Liver (tissue), 9 donors: ENCODE measurements around the gene ENAH. TPM values are rescaled to one million over a fixed set of nuclear protein-coding genes. Genes with fewer than 3 reads are reported as not detected.

Experiments
- DNase-seq: peaks from one replicate; pipeline ENCODE4 v3.0.0-alpha.2; 2017; ENCODE audit warnings: low spot score
- H3K27ac ChIP-seq, 2 donors: one replicate each; pipeline ENCODE4 v1.7.0; 2013; ENCODE audit warnings: inconsistent platforms in 2 of 2, low read length in 2 of 2, control low read depth in 1 of 2, low read depth in 1 of 2, mild to moderate bottlenecking in 1 of 2
- H3K27me3 ChIP-seq, 4 donors: one replicate each; pipeline versions ENCODE4 v1.6.1 to v1.7.0; 2013; ENCODE audit warnings: low read length in 3 of 4, inconsistent platforms in 1 of 4, mild to moderate bottlenecking in 1 of 4, moderate library complexity in 1 of 4; ENCODE audit not compliant: control insufficient read depth in 4 of 4, insufficient read depth in 4 of 4
- H3K36me3 ChIP-seq, 4 donors: one replicate each; pipeline versions ENCODE4 v1.6.1 to v1.7.0; 2013; ENCODE audit warnings: low read length in 3 of 4, mild to moderate bottlenecking in 3 of 4, low read depth in 1 of 4, moderate library complexity in 1 of 4; ENCODE audit not compliant: control insufficient read depth in 4 of 4, insufficient read depth in 3 of 4
- H3K4me1 ChIP-seq, 4 donors: one replicate each; pipeline versions ENCODE4 v1.6.1 to v1.7.0; 2013; ENCODE audit warnings: low read length in 3 of 4, mild to moderate bottlenecking in 3 of 4, moderate library complexity in 1 of 4; ENCODE audit not compliant: control insufficient read depth in 4 of 4, insufficient read depth in 4 of 4
- H3K4me3 ChIP-seq, 3 donors: one replicate each; pipeline versions ENCODE4 v1.6.1 to v1.7.0; 2013; ENCODE audit warnings: low read length in 3 of 3, control low read depth in 1 of 3, low read depth in 1 of 3, mild to moderate bottlenecking in 1 of 3
- H3K9ac ChIP-seq, 2 donors: one replicate each; pipeline ENCODE4 v1.7.0; 2013; ENCODE audit warnings: low read length in 2 of 2, mild to moderate bottlenecking in 2 of 2, moderate library complexity in 2 of 2, control low read depth in 1 of 2, low read depth in 1 of 2
- H3K9me3 ChIP-seq, 4 donors: one replicate each; pipeline versions ENCODE4 v1.6.1 to v1.7.0; 2013; ENCODE audit warnings: low read length in 3 of 4; ENCODE audit not compliant: control insufficient read depth in 4 of 4
- EGR1 ChIP-seq, 2 donors: IDR thresholded peaks; 2 replicates each; pipeline ENCODE4 v1.6.1; 2016 to 2018; ENCODE audit warnings: antibody characterized with exemption in 2 of 2, low read depth in 2 of 2
- FOXA1 ChIP-seq: IDR thresholded peaks from 2 replicates; pipeline ENCODE4 v1.6.1; 2016; ENCODE audit warnings: antibody characterized with exemption
- FOXA2 ChIP-seq: IDR thresholded peaks from 2 replicates; pipeline ENCODE4 v1.6.1; 2016; ENCODE audit warnings: antibody characterized with exemption
- GABPA ChIP-seq, 2 donors: IDR thresholded peaks in 1 of 2; conservative IDR thresholded peaks in 1 of 2; 2 replicates each; pipeline ENCODE4 v1.6.1; 2016; ENCODE audit warnings: antibody characterized with exemption in 2 of 2, mild to moderate bottlenecking in 1 of 2, moderate library complexity in 1 of 2
- HNF4A ChIP-seq, 2 donors: conservative IDR thresholded peaks; 2 replicates each; pipeline ENCODE4 v1.6.1; 2016; ENCODE audit warnings: antibody characterized with exemption in 2 of 2, mild to moderate bottlenecking in 2 of 2
- HNF4G ChIP-seq: IDR thresholded peaks from 2 replicates; pipeline ENCODE4 v1.6.1; 2016; ENCODE audit warnings: antibody characterized with exemption
- RAD21 ChIP-seq, 2 donors: IDR thresholded peaks; 2 replicates each; pipeline ENCODE4 v1.6.1; 2016; ENCODE audit warnings: antibody characterized with exemption in 2 of 2, mild to moderate bottlenecking in 2 of 2
- RXRA ChIP-seq, 2 donors: IDR thresholded peaks; 2 replicates each; pipeline ENCODE4 v1.6.1; 2017 to 2018; ENCODE audit warnings: antibody characterized with exemption in 2 of 2, mild to moderate bottlenecking in 1 of 2
- TAF1 ChIP-seq: conservative IDR thresholded peaks from 2 replicates; pipeline ENCODE4 v1.6.1; 2016; ENCODE audit warnings: antibody characterized with exemption, mild to moderate bottlenecking
- YY1 ChIP-seq: IDR thresholded peaks from 2 replicates; pipeline ENCODE4 v1.6.1; 2016; ENCODE audit warnings: antibody characterized with exemption, mild to moderate bottlenecking
- WGBS: extraction: QIAGEN DNeasy Blood & Tissue Kit; methylation state at CpG from one replicate; pipeline ENCODE4 v1.1.7; 2013; 5-methylcytosine and 5-hydroxymethylcytosine counted together
- polyA plus RNA-seq, 2 donors: library from polyadenylated mRNA; stranded (reverse) in 1 of 2; unstranded in 1 of 2; fragments of 200-250 nt in 1 of 2; fragments of >200 nt in 1 of 2; fragmentation: Nextera tagmentation in 1 of 2; extraction: Ambion mirVana in 1 of 2; gene quantifications; one replicate each; pipeline versions ENCODE4 v1.2.1 to v1.2.3, GENCODE V29; 2013 to 2015
- total RNA-seq, 2 donors: library from RNA; depleted of rRNA; stranded (reverse); fragments of >200 nt; gene quantifications; one replicate each; pipeline ENCODE4 v1.2.3, GENCODE V29; 2014
- TF ChIP-seq, protein P1 (sequence below): IDR thresholded peaks from 2 replicates; pipeline ENCODE4 v1.6.1; 2016; ENCODE audit warnings: antibody characterized with exemption
- TF ChIP-seq, protein P2 (sequence below): IDR thresholded peaks from 2 replicates; pipeline ENCODE4 v1.6.1; 2016; ENCODE audit warnings: antibody characterized with exemption, mild to moderate bottlenecking
- TF ChIP-seq, protein P3 (sequence below): IDR thresholded peaks from 2 replicates; pipeline ENCODE4 v1.6.1; 2016; ENCODE audit warnings: antibody characterized with exemption
- donor health status: healthy.
- donor health status: healthy.
- donor health status: healthy.
- donor health status: healthy.
- donor health status: healthy.

The ENAH gene
- total and polyA plus RNA-seq, 4 donors: 2.8 to 8.4 (median 4.5) TPM

DNA sequence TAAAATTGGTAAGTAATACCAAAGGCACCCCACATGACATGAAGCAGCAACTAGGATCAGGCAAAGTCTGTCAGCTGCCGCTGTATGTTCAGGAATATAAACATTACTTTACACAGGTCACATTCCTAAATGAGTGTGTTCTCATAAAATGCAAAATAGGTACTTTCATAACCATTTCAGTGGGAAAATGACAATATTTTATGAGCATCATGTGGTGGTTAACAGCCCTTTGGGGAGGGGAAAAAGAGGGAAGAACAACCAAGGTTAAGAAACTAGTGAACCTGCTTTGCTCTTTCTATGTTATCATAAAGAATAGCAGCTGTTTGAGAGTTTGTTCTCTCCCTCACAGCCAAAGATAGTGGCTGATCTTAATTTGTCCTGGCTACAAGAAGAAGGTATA, 119.7 kb downstream of the ENAH start:
- no peak for DNase-seq
- Histone ChIP-seq H3K27ac (no peak overlapping the region), H3K4me3 (no peak overlapping the region), H3K4me1 (no peaks in the 10 kb centered on the region), H3K36me3 (no peaks in the 10 kb centered on the region), H3K27me3 (no peaks in the 10 kb centered on the region), H3K9me3 (no peaks in the 10 kb centered on the region), H3K9ac (no peak overlapping the region)
- WGBS: 93% methylated on average over 1 of the region's 1 CpG
- TF ChIP-seq YY1 (no peak), EGR1 (IDR thresholded peaks at IDR 0.05; ENCODE audit: low read depth in 2 of 2) (no peak), FOXA2 (no peak), HNF4G (no peak), GABPA (IDR thresholded peaks at IDR 0.05 in 1 of 2, conservative IDR thresholded peaks at IDR 0.05 in 1 of 2) (no peak), HNF4A (conservative IDR thresholded peaks at IDR 0.05) (no peak), RAD21 (IDR thresholded peaks at IDR 0.05) (no peak), RXRA (IDR thresholded peaks at IDR 0.05) (no peak), TAF1 (no peak), FOXA1 (no peak)
- TF ChIP-seq, protein P1, sequence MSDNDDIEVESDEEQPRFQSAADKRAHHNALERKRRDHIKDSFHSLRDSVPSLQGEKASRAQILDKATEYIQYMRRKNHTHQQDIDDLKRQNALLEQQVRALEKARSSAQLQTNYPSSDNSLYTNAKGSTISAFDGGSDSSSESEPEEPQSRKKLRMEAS: no peak
- TF ChIP-seq, protein P2, sequence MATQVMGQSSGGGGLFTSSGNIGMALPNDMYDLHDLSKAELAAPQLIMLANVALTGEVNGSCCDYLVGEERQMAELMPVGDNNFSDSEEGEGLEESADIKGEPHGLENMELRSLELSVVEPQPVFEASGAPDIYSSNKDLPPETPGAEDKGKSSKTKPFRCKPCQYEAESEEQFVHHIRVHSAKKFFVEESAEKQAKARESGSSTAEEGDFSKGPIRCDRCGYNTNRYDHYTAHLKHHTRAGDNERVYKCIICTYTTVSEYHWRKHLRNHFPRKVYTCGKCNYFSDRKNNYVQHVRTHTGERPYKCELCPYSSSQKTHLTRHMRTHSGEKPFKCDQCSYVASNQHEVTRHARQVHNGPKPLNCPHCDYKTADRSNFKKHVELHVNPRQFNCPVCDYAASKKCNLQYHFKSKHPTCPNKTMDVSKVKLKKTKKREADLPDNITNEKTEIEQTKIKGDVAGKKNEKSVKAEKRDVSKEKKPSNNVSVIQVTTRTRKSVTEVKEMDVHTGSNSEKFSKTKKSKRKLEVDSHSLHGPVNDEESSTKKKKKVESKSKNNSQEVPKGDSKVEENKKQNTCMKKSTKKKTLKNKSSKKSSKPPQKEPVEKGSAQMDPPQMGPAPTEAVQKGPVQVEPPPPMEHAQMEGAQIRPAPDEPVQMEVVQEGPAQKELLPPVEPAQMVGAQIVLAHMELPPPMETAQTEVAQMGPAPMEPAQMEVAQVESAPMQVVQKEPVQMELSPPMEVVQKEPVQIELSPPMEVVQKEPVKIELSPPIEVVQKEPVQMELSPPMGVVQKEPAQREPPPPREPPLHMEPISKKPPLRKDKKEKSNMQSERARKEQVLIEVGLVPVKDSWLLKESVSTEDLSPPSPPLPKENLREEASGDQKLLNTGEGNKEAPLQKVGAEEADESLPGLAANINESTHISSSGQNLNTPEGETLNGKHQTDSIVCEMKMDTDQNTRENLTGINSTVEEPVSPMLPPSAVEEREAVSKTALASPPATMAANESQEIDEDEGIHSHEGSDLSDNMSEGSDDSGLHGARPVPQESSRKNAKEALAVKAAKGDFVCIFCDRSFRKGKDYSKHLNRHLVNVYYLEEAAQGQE: no peak
- TF ChIP-seq, protein P3, sequence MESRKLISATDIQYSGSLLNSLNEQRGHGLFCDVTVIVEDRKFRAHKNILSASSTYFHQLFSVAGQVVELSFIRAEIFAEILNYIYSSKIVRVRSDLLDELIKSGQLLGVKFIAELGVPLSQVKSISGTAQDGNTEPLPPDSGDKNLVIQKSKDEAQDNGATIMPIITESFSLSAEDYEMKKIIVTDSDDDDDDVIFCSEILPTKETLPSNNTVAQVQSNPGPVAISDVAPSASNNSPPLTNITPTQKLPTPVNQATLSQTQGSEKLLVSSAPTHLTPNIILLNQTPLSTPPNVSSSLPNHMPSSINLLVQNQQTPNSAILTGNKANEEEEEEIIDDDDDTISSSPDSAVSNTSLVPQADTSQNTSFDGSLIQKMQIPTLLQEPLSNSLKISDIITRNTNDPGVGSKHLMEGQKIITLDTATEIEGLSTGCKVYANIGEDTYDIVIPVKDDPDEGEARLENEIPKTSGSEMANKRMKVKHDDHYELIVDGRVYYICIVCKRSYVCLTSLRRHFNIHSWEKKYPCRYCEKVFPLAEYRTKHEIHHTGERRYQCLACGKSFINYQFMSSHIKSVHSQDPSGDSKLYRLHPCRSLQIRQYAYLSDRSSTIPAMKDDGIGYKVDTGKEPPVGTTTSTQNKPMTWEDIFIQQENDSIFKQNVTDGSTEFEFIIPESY: no peak

DNA sequence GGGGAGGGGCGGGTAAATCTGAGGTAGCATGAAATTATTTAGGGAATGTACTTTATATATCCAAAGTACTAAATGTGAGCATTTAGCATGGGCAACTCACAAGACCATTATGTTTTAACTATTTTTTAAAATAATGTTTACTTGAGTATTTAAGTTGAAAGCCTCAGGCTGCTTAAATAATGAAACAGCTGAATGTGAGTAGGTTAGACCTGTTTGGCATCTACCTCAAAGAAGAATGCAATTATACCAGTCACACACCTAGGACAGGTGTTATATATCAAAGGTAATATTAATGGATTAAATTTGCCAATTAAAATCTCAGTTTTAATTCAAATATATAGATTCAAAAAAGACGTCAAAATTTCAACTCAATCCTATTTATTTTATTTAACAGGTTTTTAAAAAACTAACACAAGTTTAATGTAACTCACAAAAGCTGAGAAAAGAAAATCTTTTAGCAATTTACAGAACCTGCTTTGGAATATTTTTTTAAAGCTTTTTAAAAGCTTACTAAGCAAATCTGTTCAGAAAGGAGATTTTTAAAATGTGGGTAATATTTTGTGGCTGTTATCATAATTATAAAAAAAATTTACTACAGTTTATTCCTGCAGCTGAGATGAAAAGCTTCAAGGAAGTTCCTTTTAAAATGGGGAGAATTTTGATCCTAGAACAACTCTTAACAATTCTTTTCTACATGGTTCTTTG, 120.5 kb downstream of the ENAH start:
- WGBS: 89% methylated on average over 2 of the region's 2 CpGs
- H3K36me3 ChIP-seq: no peaks in the 10 kb centered on the region
- no peak for DNase-seq
- TF ChIP-seq FOXA1: no peak
- TF ChIP-seq YY1: no peak
- TF ChIP-seq, protein P3: no peak
- TF ChIP-seq HNF4G: no peak
- no peak overlapping the region for H3K27ac ChIP-seq
- no peak overlapping the region for H3K9ac ChIP-seq
- H3K4me1 ChIP-seq: peaks cover 0 to 3% (median 0%) of the 10 kb centered on the region in 4 donors
- no peak overlapping the region for H3K4me3 ChIP-seq
- H3K27me3 ChIP-seq: no peaks in the 10 kb centered on the region
- H3K9me3 ChIP-seq: no peaks in the 10 kb centered on the region
